ENCODE results near the gene ARPC5. TPM values are rescaled to one million over a fixed set of nuclear protein-coding genes. Genes with fewer than 3 reads are reported as not detected.
A peak's percentile ranks its signal among the peaks of the same experiment; 100 is the strongest.

Gene ARPC5
- total and polyA plus RNA-seq, 10 of the 15 experiments (the other 5 are each of a cell fraction or from before 2014, with no cell fraction given), result 238 to 784 (median 309) TPM

DNA sequence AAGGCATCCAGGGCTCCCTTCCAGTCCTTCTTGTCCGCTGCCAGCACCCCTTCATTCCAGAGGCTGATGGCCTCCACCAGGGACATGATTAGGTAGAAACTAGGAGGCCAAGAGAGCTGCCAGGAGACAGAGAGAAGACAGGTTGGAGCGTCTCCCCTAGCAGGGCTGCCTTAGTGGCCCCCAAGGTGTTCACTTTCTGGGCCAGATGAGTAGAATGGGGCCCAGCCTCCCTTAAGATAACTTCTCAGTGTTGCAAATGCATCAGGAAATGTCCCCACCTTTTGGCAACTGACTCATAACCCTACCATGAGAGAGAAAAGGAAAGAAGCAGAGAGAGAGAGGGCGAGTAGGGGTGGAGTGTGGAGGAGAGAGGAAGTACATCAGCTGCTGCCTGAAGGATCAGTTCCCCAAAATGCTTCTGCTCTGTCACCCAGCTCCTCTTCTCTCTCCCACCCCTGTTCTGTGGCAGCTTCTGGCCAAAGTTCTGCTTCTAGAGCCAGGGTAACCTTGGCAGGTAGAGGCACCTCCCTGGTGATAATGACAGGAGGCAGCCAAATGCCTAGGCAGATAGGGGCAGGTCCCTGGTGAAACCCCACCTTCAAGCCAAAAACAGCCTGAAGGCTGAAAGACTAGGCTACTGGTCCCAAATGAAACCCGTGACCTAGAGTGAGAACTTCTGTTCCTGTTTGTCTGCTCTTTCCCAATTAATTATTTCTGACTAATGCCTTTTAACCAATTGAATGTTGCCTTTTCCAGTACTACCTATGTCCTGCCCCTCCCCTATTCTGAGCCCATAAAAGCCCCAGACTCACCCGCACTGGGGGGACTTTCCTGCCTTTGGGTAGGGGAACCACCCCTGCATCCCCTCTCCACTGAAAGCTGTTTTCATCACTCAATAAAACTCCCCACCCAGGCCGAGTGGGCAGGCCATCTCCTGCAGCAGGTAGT, 45.1 kb downstream of the ARPC5 start, which contains the start of gene NCF2 (continued):
- TF ChIP-seq, protein P1, sequence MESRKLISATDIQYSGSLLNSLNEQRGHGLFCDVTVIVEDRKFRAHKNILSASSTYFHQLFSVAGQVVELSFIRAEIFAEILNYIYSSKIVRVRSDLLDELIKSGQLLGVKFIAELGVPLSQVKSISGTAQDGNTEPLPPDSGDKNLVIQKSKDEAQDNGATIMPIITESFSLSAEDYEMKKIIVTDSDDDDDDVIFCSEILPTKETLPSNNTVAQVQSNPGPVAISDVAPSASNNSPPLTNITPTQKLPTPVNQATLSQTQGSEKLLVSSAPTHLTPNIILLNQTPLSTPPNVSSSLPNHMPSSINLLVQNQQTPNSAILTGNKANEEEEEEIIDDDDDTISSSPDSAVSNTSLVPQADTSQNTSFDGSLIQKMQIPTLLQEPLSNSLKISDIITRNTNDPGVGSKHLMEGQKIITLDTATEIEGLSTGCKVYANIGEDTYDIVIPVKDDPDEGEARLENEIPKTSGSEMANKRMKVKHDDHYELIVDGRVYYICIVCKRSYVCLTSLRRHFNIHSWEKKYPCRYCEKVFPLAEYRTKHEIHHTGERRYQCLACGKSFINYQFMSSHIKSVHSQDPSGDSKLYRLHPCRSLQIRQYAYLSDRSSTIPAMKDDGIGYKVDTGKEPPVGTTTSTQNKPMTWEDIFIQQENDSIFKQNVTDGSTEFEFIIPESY (IDR thresholded peaks at IDR 0.05), result no peak
- TF ChIP-seq SMAD1 (IDR thresholded peaks at IDR 0.05; ENCODE audit: low read depth, partially characterized antibody) (peak; percentile 71), TBL1XR1 (IDR thresholded peaks at IDR 0.05; ENCODE audit: low read depth, low read length) (peak; percentile 63; the same call in 1 of the 2 replicates), EGR1 (IDR thresholded peaks at IDR 0.05; ENCODE audit: borderline replicate concordance in 1 of 2, low read depth in 2 of 2, low read length in 2 of 2) (peak in 1 of 2 experiments; percentile 87; a peak in 2 of 3 replicates), TCF3 (IDR thresholded peaks at IDR 0.05; ENCODE audit: borderline replicate concordance, insufficient read depth, low read depth, low read length) (peak; percentile 97), CHD2 (IDR thresholded peaks at IDR 0.05; ENCODE audit: borderline replicate concordance, low read depth, low read length) (no peak), NBN (IDR thresholded peaks at IDR 0.05) (peak; percentile 99), LARP7 (IDR thresholded peaks at IDR 0.05) (peak; percentile 82), FOXM1 (IDR thresholded peaks at IDR 0.05; ENCODE audit: low read depth, low read length) (peak; percentile 89), CBFB (IDR thresholded peaks at IDR 0.05; ENCODE audit: low read depth) (peak; percentile 68), NFIC (IDR thresholded peaks at IDR 0.05; ENCODE audit: low read depth, low read length) (peak; percentile 96), PAX5 (IDR thresholded peaks at IDR 0.05; ENCODE audit: borderline replicate concordance, low read depth, low read length) (peak; percentile 94), SUPT20H (IDR thresholded peaks at IDR 0.05; ENCODE audit: borderline replicate concordance, control insufficient read depth, low read depth, low read length) (no peak), BCL11A (IDR thresholded peaks at IDR 0.05; ENCODE audit: low read depth, low read length) (peak; percentile 97), MTA2 (IDR thresholded peaks at IDR 0.05; ENCODE audit: low read depth) (peak; percentile 84), WRNIP1 (IDR thresholded peaks at IDR 0.05; ENCODE audit: borderline replicate concordance, low read depth, low read length) (no peak; the same call in 1 of the 2 replicates), ETV6 (conservative IDR thresholded peaks at IDR 0.05 in 1 of 2, IDR thresholded peaks at IDR 0.05 in 1 of 2; ENCODE audit: borderline replicate concordance in 1 of 2, low read depth in 1 of 2) (peak in 1 of 2 experiments; percentile 99; a peak in 2 of 4 replicates), RFX5 (IDR thresholded peaks at IDR 0.05; ENCODE audit: low read depth, low read length) (no peak), JUND (IDR thresholded peaks at IDR 0.05; ENCODE audit: low read depth, low read length) (peak; percentile 77), DPF2 (IDR thresholded peaks at IDR 0.05) (peak; percentile 96)
- TF ChIP-seq, protein P2, sequence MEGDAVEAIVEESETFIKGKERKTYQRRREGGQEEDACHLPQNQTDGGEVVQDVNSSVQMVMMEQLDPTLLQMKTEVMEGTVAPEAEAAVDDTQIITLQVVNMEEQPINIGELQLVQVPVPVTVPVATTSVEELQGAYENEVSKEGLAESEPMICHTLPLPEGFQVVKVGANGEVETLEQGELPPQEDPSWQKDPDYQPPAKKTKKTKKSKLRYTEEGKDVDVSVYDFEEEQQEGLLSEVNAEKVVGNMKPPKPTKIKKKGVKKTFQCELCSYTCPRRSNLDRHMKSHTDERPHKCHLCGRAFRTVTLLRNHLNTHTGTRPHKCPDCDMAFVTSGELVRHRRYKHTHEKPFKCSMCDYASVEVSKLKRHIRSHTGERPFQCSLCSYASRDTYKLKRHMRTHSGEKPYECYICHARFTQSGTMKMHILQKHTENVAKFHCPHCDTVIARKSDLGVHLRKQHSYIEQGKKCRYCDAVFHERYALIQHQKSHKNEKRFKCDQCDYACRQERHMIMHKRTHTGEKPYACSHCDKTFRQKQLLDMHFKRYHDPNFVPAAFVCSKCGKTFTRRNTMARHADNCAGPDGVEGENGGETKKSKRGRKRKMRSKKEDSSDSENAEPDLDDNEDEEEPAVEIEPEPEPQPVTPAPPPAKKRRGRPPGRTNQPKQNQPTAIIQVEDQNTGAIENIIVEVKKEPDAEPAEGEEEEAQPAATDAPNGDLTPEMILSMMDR (IDR thresholded peaks at IDR 0.05 in 2 of 3, conservative IDR thresholded peaks at IDR 0.05 in 1 of 3; ENCODE audit: control insufficient read depth in 2 of 3, extremely low read depth in 1 of 3, insufficient read depth in 1 of 3, low read depth in 3 of 3, low read length in 3 of 3), result no peak
- TF ChIP-seq, protein P3, sequence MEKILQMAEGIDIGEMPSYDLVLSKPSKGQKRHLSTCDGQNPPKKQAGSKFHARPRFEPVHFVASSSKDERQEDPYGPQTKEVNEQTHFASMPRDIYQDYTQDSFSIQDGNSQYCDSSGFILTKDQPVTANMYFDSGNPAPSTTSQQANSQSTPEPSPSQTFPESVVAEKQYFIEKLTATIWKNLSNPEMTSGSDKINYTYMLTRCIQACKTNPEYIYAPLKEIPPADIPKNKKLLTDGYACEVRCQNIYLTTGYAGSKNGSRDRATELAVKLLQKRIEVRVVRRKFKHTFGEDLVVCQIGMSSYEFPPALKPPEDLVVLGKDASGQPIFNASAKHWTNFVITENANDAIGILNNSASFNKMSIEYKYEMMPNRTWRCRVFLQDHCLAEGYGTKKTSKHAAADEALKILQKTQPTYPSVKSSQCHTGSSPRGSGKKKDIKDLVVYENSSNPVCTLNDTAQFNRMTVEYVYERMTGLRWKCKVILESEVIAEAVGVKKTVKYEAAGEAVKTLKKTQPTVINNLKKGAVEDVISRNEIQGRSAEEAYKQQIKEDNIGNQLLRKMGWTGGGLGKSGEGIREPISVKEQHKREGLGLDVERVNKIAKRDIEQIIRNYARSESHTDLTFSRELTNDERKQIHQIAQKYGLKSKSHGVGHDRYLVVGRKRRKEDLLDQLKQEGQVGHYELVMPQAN (conservative IDR thresholded peaks at IDR 0.05), result peak; percentile 45; the same call in 1 of the 2 replicates

Data from GM12878 (cell line).